ENCODE data around the gene SMG9. TPM values are rescaled to one million over a fixed set of nuclear protein-coding genes. Genes with fewer than 3 reads are reported as not detected.
"Not testable (repeated sequence)": the region's sequence is repeated elsewhere in the genome, so short reads cannot be mapped to it uniquely, and the experiment has no call there.

The SMG9 gene
- total and polyA plus RNA-seq, 4 donors: 14.9 to 50.6 (median 30.2) TPM

DNA sequence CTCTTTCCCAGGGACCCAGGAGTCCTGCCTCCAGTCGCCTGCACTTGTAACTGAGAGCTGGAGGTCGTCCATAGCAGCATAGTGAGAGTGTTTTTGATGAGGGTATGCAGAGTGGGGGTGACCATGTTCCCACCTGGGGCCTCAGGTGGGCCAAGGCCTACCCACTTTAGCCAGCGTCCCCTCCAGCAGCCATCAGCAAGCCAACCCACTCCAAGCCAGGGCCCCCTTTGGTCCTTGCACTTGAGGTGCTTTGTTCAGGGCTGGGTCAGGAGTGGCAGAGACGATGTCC is 11.9 kb upstream of the SMG9 start:
- H3K36me3 ChIP-seq (ENCODE audit: control insufficient read depth in 1 of 2, insufficient read depth in 2 of 2, low read length in 1 of 2): no peaks in the 10 kb centered on the region
- DNase-seq (no peak), ATAC-seq (ENCODE audit: low FRiP score) (no peak)
- H3K9me3 ChIP-seq (ENCODE audit: control insufficient read depth, low read length): no peaks in the 10 kb centered on the region
- no peak overlapping the region for H3K4me3 ChIP-seq (ENCODE audit: low read length in 2 of 2)
- 63 to 67% methylated on average over 4 of the region's 4 CpGs for WGBS, 2 donors
- H3K27ac ChIP-seq (ENCODE audit: low read depth in 1 of 2, low read length in 2 of 2): no peak overlapping the region
- H3K4me1 ChIP-seq (ENCODE audit: control insufficient read depth in 1 of 2, insufficient read depth in 2 of 2, low read length in 2 of 2): no peaks in the 10 kb centered on the region
- intact Hi-C loops (cut with DNase I): no loop called here
- no peaks in the 10 kb centered on the region for H3K27me3 ChIP-seq (ENCODE audit: control insufficient read depth in 1 of 2, insufficient read depth in 2 of 2, low read length in 1 of 2)

DNA sequence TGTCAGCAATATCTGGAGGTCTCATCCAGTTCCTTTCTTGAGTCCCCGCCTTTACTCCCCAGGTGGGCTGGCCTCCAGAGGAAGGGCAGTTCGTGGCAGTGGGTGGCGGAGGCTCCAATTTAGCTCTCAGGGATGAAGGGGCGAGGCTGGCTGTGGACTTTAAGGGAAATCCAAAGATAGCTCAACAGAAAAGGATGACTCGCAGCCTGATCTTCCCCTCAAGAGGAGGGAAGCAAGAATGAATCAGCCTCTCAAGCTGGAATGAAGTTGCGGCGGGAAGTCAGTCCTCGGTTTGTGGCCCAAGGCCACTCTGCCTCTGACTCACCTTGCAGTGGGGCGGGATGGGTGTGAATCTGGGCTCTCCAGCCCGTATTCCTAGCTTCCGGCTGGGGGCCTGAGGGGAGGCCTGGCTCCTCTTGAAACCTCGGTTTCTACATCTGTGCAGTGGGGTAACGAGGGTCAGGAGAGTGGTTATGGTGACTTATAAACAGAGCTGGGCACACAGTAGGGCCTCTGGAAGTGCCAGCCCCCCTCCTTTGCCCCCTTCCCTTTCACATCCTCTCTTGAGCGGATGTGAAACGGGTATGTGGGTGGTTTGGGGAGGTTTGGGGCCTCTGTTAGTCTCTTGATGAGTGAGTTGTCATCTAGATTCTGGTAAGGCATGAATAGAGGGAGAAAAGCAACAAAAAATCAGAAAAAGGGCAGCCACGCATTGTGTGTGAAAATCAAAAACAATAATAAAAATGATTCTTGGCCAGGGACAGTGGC is 10.5 kb upstream of the SMG9 start:
- ATAC-seq (ENCODE audit: low FRiP score): peak; percentile 75
- no peaks in the 10 kb centered on the region for H3K9me3 ChIP-seq (ENCODE audit: control insufficient read depth, low read length)
- no peaks in the 10 kb centered on the region for H3K27me3 ChIP-seq (ENCODE audit: control insufficient read depth in 1 of 2, insufficient read depth in 2 of 2, low read length in 1 of 2)
- DNase-seq: peak; percentile 89 to 90
- 42 to 48% methylated on average over 16 of the region's 16 CpGs for WGBS, 2 donors
- H3K27ac ChIP-seq (ENCODE audit: low read depth in 1 of 2, low read length in 2 of 2): peak overlapping the region in 1 of 2 donors; percentile 29
- H3K36me3 ChIP-seq (ENCODE audit: control insufficient read depth in 1 of 2, insufficient read depth in 2 of 2, low read length in 1 of 2): no peaks in the 10 kb centered on the region
- no peaks in the 10 kb centered on the region for H3K4me1 ChIP-seq (ENCODE audit: control insufficient read depth in 1 of 2, insufficient read depth in 2 of 2, low read length in 2 of 2)
- H3K4me3 ChIP-seq (ENCODE audit: low read length in 2 of 2): no peak overlapping the region
- intact Hi-C loops (cut with DNase I): no loop called here

DNA sequence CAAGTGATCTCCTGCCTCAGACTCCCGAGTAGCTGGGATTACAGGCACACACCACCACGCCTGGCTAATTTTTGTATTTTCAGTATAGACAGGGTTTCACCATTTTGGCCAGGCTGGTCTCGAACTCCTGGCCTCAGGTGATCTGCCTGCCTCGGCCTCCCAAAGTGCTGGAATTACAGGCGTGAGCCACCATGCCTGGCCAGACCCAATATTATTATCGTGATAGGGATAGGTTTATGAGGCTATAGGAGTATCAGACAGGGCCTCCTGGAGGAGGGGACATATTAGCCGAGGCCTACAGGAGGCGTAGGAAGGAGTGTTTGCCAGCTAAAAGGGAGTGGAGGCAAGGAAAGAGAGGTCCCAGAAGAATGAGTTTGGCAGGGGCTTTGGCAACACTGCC is 9.9 kb upstream of the SMG9 start:
- H3K36me3 ChIP-seq (ENCODE audit: control insufficient read depth in 1 of 2, insufficient read depth in 2 of 2, low read length in 1 of 2); H3K4me3 ChIP-seq (ENCODE audit: low read length in 2 of 2); DNase-seq; intact Hi-C loops (cut with DNase I); H3K27me3 ChIP-seq (ENCODE audit: control insufficient read depth in 1 of 2, insufficient read depth in 2 of 2, low read length in 1 of 2); H3K9me3 ChIP-seq (ENCODE audit: control insufficient read depth, low read length); H3K4me1 ChIP-seq (ENCODE audit: control insufficient read depth in 1 of 2, insufficient read depth in 2 of 2, low read length in 2 of 2): not testable (repeated sequence)
- WGBS, 2 donors: 82 to 83% methylated on average over 8 of the region's 8 CpGs
- ATAC-seq (ENCODE audit: low FRiP score): peak; percentile 45
- H3K27ac ChIP-seq (ENCODE audit: low read depth in 1 of 2, low read length in 2 of 2): peak overlapping the region in 1 of 2 donors; percentile 29

DNA sequence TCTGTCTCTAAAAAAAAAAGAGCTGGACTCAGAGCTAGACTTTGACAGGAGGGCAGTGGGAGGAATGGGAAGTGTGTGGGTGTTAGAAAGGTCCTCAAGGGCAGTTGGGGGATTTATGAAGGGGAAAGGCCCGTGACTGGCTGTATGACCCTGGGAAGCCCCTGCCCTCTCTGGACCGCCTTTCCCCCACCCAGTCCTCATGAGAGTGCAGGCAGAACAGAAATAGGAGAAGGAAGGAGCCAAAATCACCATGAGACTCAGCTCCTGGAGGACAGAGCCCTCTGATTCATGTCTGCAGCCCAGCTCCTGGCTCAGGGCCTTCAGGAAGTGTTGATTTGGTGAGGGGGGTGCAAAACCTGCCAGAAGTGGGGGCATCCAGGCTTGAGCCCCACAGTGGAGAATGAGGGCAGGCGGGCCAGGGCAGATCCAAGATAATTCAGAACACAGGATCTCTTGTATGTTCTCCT is 8.7 kb upstream of the SMG9 start:
- Histone ChIP-seq H3K9me3 (ENCODE audit: control insufficient read depth, low read length) (no peaks in the 10 kb centered on the region), H3K36me3 (ENCODE audit: control insufficient read depth in 1 of 2, insufficient read depth in 2 of 2, low read length in 1 of 2) (no peaks in the 10 kb centered on the region), H3K4me1 (ENCODE audit: control insufficient read depth in 1 of 2, insufficient read depth in 2 of 2, low read length in 2 of 2) (no peaks in the 10 kb centered on the region), H3K4me3 (ENCODE audit: low read length in 2 of 2) (no peak overlapping the region), H3K27ac (ENCODE audit: low read depth in 1 of 2, low read length in 2 of 2) (no peak overlapping the region), H3K27me3 (ENCODE audit: control insufficient read depth in 1 of 2, insufficient read depth in 2 of 2, low read length in 1 of 2) (no peaks in the 10 kb centered on the region)
- WGBS, 2 donors: 22% methylated on average over 3 of the region's 3 CpGs
- DNase-seq: peak in 1 of 2 donors; percentile 69
- intact Hi-C loops (cut with DNase I): no loop called here
- peak; percentile 10 for ATAC-seq (ENCODE audit: low FRiP score)

DNA sequence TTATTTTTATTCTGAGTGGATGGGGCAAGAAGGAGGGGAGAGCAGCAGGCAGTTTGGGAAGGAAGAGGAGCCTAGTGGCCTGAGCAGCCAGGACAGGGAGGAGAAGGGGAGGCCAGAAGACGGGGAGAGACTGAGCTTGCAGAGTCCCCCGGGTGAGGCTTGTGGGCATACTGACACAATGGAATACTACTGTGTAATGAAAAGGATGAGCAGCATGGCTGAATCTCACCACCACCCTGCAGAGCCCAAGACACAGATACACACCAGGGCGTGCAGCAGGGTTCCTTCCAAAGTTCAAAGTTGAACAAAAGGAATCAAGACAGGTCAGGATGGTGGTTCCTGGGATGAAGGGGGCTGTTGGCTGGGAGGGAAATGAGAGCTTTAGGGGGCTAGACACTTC is 8.1 kb upstream of the SMG9 start:
- 81 to 82% methylated on average over 3 of the region's 3 CpGs for WGBS, 2 donors

DNA sequence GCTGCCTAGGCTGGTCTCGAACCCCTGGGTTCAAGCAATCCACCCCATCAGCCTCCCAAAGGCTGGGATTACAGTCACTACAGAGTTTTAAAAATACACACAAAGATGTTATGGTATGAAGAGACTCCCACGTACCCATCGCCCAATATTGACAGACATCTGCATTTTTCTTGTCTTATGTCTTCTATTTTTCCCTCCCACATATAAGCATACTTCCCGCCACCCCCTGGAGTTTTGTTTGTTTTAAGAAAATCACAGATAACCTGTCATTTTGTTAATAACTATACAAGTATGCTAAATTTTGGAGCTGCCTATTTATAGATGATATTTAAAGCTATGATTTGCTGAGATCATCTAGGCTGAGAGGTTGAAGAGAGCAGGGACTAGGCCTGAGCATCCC is 6.2 kb upstream of the SMG9 start:
- intact Hi-C loops (cut with DNase I): no loop called here

More for the DNA sequence above, 8.1 kb upstream of the SMG9 start:
- ATAC-seq (ENCODE audit: low FRiP score) (no peak), DNase-seq (no peak)
- Histone ChIP-seq H3K4me1 (ENCODE audit: control insufficient read depth in 1 of 2, insufficient read depth in 2 of 2, low read length in 2 of 2) (no peaks in the 10 kb centered on the region), H3K4me3 (ENCODE audit: low read length in 2 of 2) (no peak overlapping the region), H3K27me3 (ENCODE audit: control insufficient read depth in 1 of 2, insufficient read depth in 2 of 2, low read length in 1 of 2) (no peaks in the 10 kb centered on the region), H3K36me3 (ENCODE audit: control insufficient read depth in 1 of 2, insufficient read depth in 2 of 2, low read length in 1 of 2) (no peaks in the 10 kb centered on the region), H3K27ac (ENCODE audit: low read depth in 1 of 2, low read length in 2 of 2) (no peak overlapping the region), H3K9me3 (ENCODE audit: control insufficient read depth, low read length) (no peaks in the 10 kb centered on the region)
- intact Hi-C loops (cut with DNase I): no loop called here

DNA sequence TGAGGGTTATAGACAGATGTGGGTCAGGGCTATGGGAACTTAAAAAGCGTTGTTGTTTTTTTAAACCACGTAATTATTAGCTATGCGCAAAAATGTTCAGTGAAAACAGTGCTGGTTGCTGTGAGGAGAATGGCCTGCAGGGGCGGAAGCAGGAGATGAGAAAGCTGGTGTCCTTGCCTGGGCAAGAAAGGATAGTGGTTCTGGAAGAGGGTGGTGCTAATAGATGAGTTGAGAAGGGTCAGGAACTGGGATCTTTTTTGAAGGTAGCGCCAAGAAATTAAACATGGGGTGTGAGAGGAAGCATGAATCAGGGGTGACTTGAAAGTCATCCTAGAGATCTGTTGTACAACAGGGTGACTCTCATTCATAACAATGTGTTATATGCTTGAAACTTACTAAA is 4.8 kb upstream of the SMG9 start:
- no peaks in the 10 kb centered on the region for H3K9me3 ChIP-seq (ENCODE audit: control insufficient read depth, low read length)
- H3K27me3 ChIP-seq (ENCODE audit: control insufficient read depth in 1 of 2, insufficient read depth in 2 of 2, low read length in 1 of 2): no peaks in the 10 kb centered on the region
- no peak overlapping the region for H3K4me3 ChIP-seq (ENCODE audit: low read length in 2 of 2)
- no peak for ATAC-seq (ENCODE audit: low FRiP score)
- H3K4me1 ChIP-seq (ENCODE audit: control insufficient read depth in 1 of 2, insufficient read depth in 2 of 2, low read length in 2 of 2): no peaks in the 10 kb centered on the region
- no peaks in the 10 kb centered on the region for H3K36me3 ChIP-seq (ENCODE audit: control insufficient read depth in 1 of 2, insufficient read depth in 2 of 2, low read length in 1 of 2)
- no peak for DNase-seq
- WGBS, 2 donors: 68 to 73% methylated on average over 5 of the region's 5 CpGs
- intact Hi-C loops (cut with DNase I): no loop called here
- no peak overlapping the region for H3K27ac ChIP-seq (ENCODE audit: low read depth in 1 of 2, low read length in 2 of 2)

More for the DNA sequence above, 6.2 kb upstream of the SMG9 start:
- Histone ChIP-seq H3K4me1 (ENCODE audit: control insufficient read depth in 1 of 2, insufficient read depth in 2 of 2, low read length in 2 of 2) (no peaks in the 10 kb centered on the region), H3K9me3 (ENCODE audit: control insufficient read depth, low read length) (no peaks in the 10 kb centered on the region), H3K27me3 (ENCODE audit: control insufficient read depth in 1 of 2, insufficient read depth in 2 of 2, low read length in 1 of 2) (no peaks in the 10 kb centered on the region), H3K27ac (ENCODE audit: low read depth in 1 of 2, low read length in 2 of 2) (no peak overlapping the region), H3K4me3 (ENCODE audit: low read length in 2 of 2) (no peak overlapping the region), H3K36me3 (ENCODE audit: control insufficient read depth in 1 of 2, insufficient read depth in 2 of 2, low read length in 1 of 2) (no peaks in the 10 kb centered on the region)
- 71 to 77% methylated on average over 4 of the region's 4 CpGs for WGBS, 2 donors
- DNase-seq (no peak), ATAC-seq (ENCODE audit: low FRiP score) (no peak)

DNA sequence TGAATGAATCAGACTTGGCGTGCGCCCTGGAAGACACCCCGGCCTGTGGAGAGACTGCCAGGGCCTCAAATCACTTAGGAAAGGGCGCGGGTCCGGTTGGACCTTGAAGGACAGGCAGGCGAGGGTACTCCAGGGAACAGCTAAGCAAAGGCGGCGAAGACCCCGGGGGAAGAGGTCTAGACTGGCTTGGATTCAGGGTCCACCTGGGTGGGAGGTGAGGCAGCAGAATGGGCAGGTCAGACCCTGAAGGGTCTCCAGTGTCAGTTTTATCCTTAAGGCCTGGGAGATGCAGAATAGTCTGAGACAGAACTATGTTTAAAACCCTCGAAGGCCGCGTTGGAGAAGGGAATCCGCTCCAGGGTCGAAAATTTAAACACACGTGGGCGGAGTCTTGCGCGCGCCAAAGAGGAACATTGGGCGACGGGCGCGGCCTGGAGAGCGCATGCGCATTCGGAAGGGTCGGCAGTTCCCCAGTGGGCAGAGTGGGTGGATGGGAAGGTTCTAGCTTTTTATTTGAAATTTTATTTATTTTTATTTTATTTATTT is 567 bp upstream of the SMG9 start:
- Histone ChIP-seq H3K4me3 (ENCODE audit: low read length in 2 of 2) (peak overlapping the region; percentile 6 to 52), H3K36me3 (ENCODE audit: control insufficient read depth in 1 of 2, insufficient read depth in 2 of 2, low read length in 1 of 2) (no peaks in the 10 kb centered on the region), H3K27me3 (ENCODE audit: control insufficient read depth in 1 of 2, insufficient read depth in 2 of 2, low read length in 1 of 2) (no peaks in the 10 kb centered on the region), H3K4me1 (ENCODE audit: control insufficient read depth in 1 of 2, insufficient read depth in 2 of 2, low read length in 2 of 2) (peaks cover 0 to 3% of the 10 kb centered on the region in 2 donors), H3K27ac (ENCODE audit: low read depth in 1 of 2, low read length in 2 of 2) (peak overlapping the region in 1 of 2 donors; percentile 69), H3K9me3 (ENCODE audit: control insufficient read depth, low read length) (no peaks in the 10 kb centered on the region)
- WGBS, 2 donors: 1% methylated on average over 28 of the region's 28 CpGs
- ATAC-seq (ENCODE audit: low FRiP score) (peak; percentile 84), DNase-seq (peak; percentile 91 to 94)
- intact Hi-C loops (cut with DNase I): no loop called here

DNA sequence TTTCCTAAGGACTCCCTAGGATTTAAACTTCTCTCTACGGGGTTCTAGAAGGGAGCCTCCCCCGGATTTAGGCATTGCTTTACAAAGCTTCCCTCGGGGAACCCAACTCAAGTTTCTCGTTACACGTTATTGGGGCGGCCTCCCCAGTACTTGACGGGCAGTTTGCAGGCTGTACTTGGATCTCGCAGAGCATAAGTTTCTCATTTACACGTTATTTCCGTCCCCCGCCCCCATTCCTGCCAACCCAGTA is 584 bp downstream of the SMG9 start:
- 0 to 1% methylated on average over 11 of the region's 11 CpGs for WGBS, 2 donors
- intact Hi-C loops (cut with DNase I): loop anchor here in 1 of 2 donors (1.0 kb wide), 1 partner anchor 85 kb away; no protein-coding TSS in a partner anchor
- H3K9me3 ChIP-seq (ENCODE audit: control insufficient read depth, low read length): no peaks in the 10 kb centered on the region
- DNase-seq: no peak
- H3K27me3 ChIP-seq (ENCODE audit: control insufficient read depth in 1 of 2, insufficient read depth in 2 of 2, low read length in 1 of 2): no peaks in the 10 kb centered on the region
- peak overlapping the region; percentile 28 to 46 for H3K4me3 ChIP-seq (ENCODE audit: low read length in 2 of 2)
- H3K27ac ChIP-seq (ENCODE audit: low read depth in 1 of 2, low read length in 2 of 2): peak overlapping the region in 1 of 2 donors; percentile 88
- peaks cover 0 to 2% of the 10 kb centered on the region in 2 donors for H3K36me3 ChIP-seq (ENCODE audit: control insufficient read depth in 1 of 2, insufficient read depth in 2 of 2, low read length in 1 of 2)
- ATAC-seq (ENCODE audit: low FRiP score): no peak
- peaks cover 0 to 3% of the 10 kb centered on the region in 2 donors for H3K4me1 ChIP-seq (ENCODE audit: control insufficient read depth in 1 of 2, insufficient read depth in 2 of 2, low read length in 2 of 2)

Data from aorta (tissue), 5 donors.